NCI-H2196 (cell line): ENCODE measurements around the gene CLDN24.
"Not testable (repeated sequence)": the region's sequence is repeated elsewhere in the genome, so short reads cannot be mapped to it uniquely, and the experiment has no call there.

Experiments
- DNase-seq: peaks from one replicate; lab custom pipeline; 2025; ENCODE audit not compliant: unreplicated experiment; lab: John Stamatoyannopoulos, UW

Gene CLDN24

DNA sequence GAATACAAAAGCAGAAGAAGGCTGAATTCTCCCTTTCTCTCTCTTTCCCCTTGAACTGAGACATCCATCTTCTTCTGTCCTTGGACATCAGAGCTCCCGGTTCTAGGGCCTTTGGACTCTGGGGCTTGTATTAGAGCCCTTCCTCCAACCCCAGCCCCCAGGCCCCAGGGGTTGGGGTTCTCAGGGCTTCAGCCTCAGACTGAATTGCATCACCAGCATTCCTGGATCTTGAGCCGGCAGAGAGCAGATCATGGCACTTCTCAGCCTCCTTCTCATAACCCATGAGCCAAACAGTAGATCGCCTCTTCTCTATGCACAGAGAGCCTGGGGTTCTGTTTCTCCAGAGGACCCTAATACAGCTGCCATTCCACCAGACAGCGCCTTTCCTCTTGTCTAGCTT, 25.3 kb upstream of the CLDN24 start:
- no peak for DNase-seq

DNA sequence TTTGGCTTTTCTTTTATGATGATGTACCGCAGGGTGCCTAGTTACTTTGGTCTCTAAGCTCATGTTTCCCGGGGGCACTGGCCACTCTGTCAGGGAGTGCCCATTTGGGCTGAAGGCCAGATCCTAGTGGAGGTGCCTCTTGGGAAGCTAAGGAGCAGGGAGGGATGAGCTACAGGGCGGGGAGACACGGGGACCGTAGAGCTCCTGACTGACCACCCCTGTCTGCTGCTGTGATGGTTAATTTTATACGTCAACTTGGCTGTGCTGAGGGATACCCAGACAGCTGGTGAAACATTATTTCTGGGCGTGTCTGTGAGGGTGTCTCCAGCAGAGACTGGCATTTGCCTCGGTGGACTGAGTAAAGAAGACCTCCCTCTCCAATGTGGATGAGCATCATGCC, 24.9 kb upstream of the CLDN24 start:
- DNase-seq, result no peak

GRCh38 chr4:183345261-183345660, 23.0 kb upstream of the CLDN24 start:
- DNase-seq, result no peak

DNA sequence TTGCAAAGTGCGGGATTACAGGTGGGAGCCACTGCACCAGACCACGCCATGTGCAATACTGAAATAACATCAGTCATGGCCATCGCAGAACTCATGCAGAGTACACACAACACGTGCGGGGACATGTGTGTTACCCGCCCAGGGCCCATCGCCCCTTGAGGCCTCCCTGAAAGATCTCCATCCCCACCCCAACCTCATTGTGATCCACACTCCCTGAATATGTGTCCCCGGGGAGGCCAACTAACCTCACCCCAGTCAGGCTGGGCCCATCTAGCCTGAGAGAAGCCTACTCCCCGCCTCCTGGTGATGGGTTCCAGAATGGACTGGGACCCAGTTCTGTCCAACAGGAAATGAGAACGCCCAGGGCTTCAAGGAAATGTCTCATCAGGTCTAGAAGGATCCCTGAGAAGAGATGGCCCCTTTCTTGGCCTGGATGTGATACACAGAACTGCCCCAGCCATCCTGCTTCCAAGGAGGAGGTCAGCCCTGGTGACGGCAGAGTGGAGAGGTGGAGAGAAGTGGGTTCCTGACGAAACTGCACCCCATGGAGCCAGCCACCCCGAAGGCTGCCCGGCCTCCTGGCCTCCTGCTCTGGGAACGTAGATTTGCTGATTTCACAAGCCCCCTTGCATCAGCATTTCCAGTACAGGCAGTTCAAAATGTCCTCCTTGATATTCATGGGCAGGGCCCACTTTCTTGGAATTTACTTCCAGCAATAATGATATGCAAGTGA, 22.5 kb upstream of the CLDN24 start:
- no peak for DNase-seq

DNA sequence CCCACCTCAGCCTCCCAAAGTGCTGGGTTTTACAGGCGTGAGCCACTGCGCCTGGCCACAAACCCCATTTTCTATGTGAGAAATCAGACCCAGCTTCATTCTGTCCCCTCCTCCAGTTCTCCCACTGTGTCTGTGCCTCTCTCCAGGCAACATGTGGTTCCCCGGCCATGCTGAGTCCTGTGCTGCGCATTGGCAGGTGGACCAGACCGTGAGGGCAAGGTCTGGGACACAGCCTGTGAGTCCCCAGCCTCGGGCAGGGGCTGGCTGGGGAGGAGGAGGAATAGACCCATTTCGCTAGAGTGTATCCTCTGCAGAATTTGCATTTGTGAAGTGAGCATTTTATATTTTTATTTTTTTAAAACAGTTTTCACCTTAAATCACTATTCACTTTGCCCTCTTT, 21.5 kb upstream of the CLDN24 start:
- DNase-seq, result no peak

DNA sequence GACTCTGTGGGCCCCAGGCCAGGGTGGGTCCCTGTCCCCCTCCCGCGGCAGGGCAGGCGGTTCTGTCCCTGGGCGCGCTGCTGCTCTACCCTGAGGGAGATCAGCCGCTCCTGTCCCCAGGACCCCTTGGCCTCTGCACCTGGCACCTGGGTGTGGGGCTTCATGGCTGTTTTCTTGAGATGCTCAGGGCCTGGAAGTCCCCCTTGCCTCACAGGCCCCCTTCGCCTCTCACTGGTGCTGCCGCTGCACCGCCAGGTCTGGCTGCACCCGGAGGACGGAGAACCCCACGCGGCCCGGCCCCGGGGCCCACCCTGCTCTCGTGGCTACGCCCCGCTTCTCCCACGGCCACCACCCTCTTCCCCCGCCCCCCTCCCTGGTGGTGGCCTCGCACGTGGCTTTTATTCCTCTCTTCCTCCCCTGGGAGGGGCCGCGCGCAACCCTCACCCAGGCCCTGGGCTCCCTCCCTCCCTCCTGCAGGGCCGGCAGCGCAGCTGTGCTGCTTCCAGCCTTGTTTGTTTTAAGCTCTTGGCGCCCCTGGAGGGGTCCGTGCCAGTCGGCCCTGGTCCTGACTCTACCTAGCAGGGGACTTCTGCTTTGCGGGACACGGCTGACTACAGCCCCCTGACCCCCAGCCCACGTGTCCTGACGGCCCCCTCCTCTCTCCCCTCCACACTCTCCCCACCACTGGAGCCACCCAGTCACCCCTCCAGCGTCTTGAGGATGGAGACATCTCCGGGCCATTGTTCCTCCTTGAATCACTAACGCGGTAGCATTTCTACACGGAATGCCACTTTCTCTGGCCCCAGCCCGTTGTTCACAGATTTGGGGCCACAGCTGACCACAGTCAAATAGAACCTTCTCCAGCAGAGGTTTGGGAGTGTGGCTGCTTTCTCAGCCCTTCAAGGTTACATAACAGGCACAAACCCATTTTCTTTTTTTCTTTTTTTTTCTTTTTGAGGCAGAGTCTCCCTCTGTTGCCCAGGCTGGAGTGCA, 20.6 kb upstream of the CLDN24 start:
- DNase-seq, result no peak

GRCh38 chr4:183337833-183338232, 15.6 kb upstream of the CLDN24 start:
- DNase-seq, result no peak

GRCh38 chr4:183337349-183337748, 15.1 kb upstream of the CLDN24 start:
- no peak for DNase-seq

- DNase-seq, result no peak
Measured at GRCh38 chr4:183335369-183335940, 13.2 kb upstream of the CLDN24 start.

GRCh38 chr4:183333983-183334382, 11.8 kb upstream of the CLDN24 start:
- DNase-seq, result no peak

GRCh38 chr4:183333202-183333601, 11.0 kb upstream of the CLDN24 start:
- DNase-seq, result no peak

DNA sequence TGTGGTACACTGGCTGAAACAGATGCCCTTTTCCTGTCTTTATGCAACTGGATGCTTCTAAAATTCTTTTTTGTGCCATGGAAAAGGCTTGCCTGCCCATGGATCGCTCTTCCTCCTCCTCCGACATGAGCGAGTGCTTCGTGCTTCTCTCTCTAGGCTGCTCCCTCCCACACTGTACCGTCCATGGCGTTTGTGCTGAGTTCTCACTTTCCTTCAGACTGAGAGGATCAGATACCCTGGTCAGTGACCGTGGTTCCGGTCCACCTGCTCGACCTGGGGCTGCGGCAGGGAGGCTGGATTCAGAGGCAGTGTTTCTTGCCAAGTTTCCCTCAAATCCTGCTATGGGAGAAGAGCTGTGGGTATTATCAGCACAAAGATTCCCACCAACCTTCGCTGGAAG, 10.2 kb upstream of the CLDN24 start:
- DNase-seq, result no peak

DNA sequence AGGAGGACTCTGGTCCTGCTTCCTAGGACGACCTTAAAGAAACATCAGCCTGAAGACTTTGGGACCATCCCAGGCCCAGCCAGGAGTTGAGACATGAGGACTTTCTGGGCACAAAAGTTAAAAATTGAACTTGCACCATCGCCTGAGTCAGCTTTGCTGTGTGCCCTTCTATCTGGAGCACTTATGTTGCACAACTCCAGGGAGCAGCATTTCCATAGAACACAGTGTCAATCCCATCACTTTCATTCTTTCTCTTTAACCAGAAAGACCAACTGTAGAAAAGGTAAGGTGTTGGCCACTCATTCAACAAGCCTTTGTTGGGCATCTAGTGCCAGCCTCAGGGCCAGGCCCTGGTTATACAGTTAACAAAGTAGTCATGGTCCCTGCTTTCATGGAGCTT, 8.6 kb upstream of the CLDN24 start:
- no peak for DNase-seq

DNA sequence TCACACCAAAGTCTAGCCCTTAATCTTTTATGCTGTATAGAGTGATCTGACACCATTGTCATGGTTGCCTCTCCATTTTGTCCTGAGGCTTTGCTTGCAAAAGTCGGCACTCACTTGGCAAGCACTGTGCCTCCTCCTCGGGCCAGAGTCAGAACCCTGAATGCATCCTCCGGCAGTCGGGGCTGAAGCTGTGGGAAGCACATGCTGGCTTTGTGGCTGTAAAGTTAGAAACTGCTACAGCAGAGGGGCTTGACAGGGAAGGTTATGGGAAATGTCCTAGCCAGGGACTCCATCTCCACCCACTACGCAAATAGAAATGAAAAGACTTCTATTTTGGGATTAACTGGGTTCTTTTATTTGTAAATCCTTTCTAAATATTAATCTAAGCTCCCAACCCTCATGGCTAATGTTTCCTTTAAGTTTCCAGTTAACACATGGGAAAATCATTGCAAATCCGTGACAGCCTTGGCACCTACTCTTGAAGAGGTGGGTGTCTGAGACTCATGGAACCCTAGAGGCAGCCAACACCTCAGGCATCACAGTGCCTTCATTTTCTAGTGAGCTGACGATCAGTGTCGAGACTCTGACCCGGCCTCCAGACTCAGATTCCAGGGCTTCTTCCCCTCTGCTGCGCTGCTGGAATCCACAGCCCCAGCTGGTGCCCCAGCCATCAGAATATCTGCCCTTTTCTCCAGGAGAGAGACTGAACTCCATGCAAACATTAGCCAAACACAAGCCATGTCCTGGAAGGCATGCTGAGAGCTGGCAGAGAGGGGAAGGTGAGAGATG, 7.9 kb upstream of the CLDN24 start:
- no peak for DNase-seq

DNA sequence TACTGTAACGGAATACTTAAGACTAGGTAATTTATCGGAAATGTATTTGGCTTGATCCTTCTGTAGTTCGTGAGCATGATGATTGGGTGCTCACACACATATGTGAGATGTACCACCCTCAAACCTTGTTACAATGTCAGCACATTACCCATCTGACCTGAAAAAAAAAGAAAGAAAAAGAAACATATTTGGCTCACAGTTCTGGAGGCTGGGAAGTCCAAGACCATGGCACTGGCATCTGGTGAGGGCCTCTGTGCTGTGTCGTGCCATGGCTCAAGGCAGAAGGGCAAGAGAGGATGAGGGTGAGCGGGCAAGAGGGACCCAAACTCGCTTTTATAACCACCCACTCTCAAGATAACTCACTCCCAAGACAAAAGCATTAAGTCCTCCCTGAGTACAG, 7.0 kb upstream of the CLDN24 start:
- DNase-seq, result no peak

DNA sequence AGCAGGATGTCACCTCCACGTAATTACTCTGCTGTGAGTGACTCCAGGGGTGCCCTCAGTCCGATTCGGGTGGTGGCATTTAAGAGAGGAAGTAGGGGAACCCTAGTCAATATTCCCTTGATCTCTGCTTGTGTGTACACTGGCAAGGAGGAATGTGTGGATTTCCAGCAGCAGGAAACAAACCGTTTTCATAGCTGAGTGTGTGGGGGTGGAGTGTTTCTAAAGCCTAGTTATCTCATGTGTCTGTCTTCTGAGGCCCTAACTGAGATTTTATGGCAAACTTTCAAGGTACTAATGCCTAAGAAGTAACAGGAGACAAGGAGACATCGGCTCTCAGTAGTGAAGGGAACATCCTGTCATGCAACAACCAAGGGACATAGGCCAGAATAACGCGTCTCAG, 6.6 kb upstream of the CLDN24 start:
- no peak for DNase-seq

DNA sequence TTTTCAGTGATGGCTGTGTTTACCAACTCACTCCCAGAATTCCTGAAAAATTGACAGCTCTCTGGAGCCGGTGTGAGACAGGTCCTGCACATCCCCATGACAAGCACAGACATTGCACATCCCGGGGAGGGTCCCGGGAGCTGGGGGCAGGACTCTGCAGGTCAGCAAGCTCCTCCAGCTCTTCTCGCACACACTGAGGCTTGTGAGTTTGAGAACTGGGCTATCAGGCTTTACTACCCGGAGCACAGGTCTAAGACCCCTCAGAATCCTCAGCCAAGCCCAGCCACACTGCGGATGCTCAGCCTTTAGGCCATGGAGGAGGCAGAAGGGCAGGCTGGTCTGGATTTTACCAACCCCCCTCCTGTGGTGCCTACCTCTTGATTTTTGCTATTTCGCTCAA, 5.6 kb upstream of the CLDN24 start:
- no peak for DNase-seq

- DNase-seq, result no peak
Measured at GRCh38 chr4:183326853-183327252, 4.6 kb upstream of the CLDN24 start.

DNA sequence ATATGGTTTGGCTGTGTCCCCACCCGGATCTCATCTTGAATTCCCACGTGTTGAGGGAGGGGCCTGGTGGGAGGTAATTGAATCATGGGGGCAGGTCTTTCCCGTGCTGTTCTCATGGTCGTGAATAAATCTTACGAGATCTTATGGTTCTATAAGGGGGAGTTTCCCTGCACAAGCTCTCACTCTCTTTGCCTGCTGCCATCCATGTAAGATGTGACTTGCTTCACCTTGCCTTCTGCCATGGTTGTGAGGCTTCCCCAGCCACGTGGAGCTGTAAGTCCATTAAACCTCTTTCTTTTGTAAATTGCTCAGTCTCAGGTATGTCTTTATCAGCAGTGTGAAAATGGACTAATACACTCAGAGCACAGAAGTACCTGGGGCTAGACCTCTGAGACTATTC, 4.2 kb upstream of the CLDN24 start:
- DNase-seq, result not testable (repeated sequence)

- no peak for DNase-seq
Measured at GRCh38 chr4:183324619-183325018, 2.4 kb upstream of the CLDN24 start.

DNA sequence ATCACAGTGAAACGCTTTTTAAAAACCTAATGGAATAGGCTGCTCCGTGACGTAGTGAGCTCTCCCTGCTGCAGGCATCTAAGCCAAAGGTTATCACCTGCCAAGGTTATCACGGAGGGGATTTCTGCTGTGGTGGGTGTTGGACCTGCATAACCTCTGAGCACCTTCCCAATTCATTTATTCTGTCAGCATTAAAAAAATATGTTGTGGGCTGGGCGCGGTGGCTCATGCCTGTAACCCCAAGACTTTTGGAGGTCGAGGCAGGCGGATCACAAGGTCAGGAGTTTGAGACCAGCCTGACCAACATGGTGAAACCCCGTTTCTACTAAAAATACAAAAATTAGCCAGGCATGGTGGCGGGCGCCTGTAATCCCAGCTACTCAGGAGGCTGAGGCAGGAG, 1.8 kb upstream of the CLDN24 start:
- DNase-seq, result not testable (repeated sequence)
